Adipocyte (in vitro differentiated cells): Measurements from ENCODE around the gene SLC25A19.
A peak's percentile ranks its signal among the peaks of the same experiment; 100 is the strongest.
"Not testable (repeated sequence)": the region's sequence is repeated elsewhere in the genome, so short reads cannot be mapped to it uniquely, and the experiment has no call there.

Experiments used
- DNase-seq: peaks from one replicate; pipeline ENCODE4 v3.0.0-alpha.2; 2015; ENCODE audit warnings: low read depth
- H3K27me3 ChIP-seq: replicated peaks from 2 replicates; pipeline ENCODE4 v1.7.0; 2013; ENCODE audit warnings: mild to moderate bottlenecking, low read length, moderate library complexity; ENCODE audit not compliant: control insufficient read depth, insufficient read depth
- H3K36me3 ChIP-seq: 2 replicates; pipeline ENCODE4 v1.7.0; 2013; ENCODE audit warnings: low read length, mild to moderate bottlenecking, moderate library complexity; ENCODE audit not compliant: control insufficient read depth, insufficient read depth, severe bottlenecking
- H3K4me1 ChIP-seq: 2 replicates; pipeline ENCODE4 v1.7.0; 2013; ENCODE audit warnings: mild to moderate bottlenecking, low read length, moderate library complexity; ENCODE audit not compliant: control insufficient read depth, insufficient read depth
- H3K4me3 ChIP-seq: 2 replicates; pipeline ENCODE4 v1.7.0; 2013; ENCODE audit warnings: mild to moderate bottlenecking, low read length, moderate library complexity
- H3K9ac ChIP-seq: 2 replicates; pipeline ENCODE4 v1.7.0; 2013; ENCODE audit warnings: mild to moderate bottlenecking, low read length, moderate library complexity
- H3K9me3 ChIP-seq: 2 replicates; pipeline ENCODE4 v1.7.0; 2013; ENCODE audit warnings: mild to moderate bottlenecking, low read length, moderate library complexity; ENCODE audit not compliant: control insufficient read depth

The SLC25A19 gene

DNA sequence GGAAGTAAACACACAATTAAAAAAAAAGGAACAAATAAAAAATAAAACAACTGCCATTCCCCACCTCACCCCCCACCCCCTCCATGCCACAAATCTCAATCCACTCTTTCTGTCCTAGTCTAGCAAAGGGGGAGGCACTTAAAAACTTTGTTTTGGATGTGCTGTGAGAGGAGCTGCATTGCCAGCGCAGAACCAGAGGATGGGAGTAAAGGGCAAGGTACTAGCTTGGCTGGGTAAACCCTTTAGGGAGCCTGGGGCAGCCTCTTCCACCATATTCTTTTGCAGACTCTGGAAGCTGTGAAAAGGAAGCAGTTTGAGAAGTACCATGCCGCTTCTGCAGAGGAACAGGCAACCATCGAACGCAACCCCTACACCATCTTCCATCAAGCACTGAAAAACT is 26.2 kb downstream of the SLC25A19 start:
- no peaks in the 10 kb centered on the region for H3K9me3 ChIP-seq
- H3K36me3 ChIP-seq, result peaks cover 31% of the 10 kb centered on the region
- H3K4me1 ChIP-seq, result peaks cover 34% of the 10 kb centered on the region
- H3K27me3 ChIP-seq, result no peaks in the 10 kb centered on the region
- DNase-seq, result no peak
- H3K4me3 ChIP-seq, result no peak overlapping the region
- peak overlapping the region; percentile 99 for H3K9ac ChIP-seq

GRCh38 chr17:75262112-75262606 is 27.1 kb downstream of the SLC25A19 start:
- no peaks in the 10 kb centered on the region for H3K9me3 ChIP-seq
- H3K4me3 ChIP-seq, result peak overlapping the region; percentile 98
- H3K9ac ChIP-seq, result peak overlapping the region; percentile 99
- H3K27me3 ChIP-seq, result no peaks in the 10 kb centered on the region
- peaks cover 31% of the 10 kb centered on the region for H3K4me1 ChIP-seq
- peaks cover 31% of the 10 kb centered on the region for H3K36me3 ChIP-seq
- DNase-seq, result no peak

- Histone ChIP-seq H3K4me1 (peaks cover 29% of the 10 kb centered on the region), H3K36me3 (peaks cover 26% of the 10 kb centered on the region), H3K4me3 (peak within 1 kb of the TSS; percentile 98), H3K27me3 (no peaks in the 10 kb centered on the region), H3K9ac (peak within 1 kb of the TSS; percentile 99), H3K9me3 (no peaks in the 10 kb centered on the region)
- peak; percentile 99 for DNase-seq
Measured at GRCh38 chr17:75261336-75262111, 27.7 kb downstream of the SLC25A19 start, which contains the start of the genes GGA3 and MRPS7. Gene GGA3 (minus strand): TSS chr17:75261606. CDS start chr17:75261587, 19 bp downstream. Gene MRPS7 (plus strand): TSS chr17:75261879. CDS start chr17:75261901, 22 bp downstream.

DNA sequence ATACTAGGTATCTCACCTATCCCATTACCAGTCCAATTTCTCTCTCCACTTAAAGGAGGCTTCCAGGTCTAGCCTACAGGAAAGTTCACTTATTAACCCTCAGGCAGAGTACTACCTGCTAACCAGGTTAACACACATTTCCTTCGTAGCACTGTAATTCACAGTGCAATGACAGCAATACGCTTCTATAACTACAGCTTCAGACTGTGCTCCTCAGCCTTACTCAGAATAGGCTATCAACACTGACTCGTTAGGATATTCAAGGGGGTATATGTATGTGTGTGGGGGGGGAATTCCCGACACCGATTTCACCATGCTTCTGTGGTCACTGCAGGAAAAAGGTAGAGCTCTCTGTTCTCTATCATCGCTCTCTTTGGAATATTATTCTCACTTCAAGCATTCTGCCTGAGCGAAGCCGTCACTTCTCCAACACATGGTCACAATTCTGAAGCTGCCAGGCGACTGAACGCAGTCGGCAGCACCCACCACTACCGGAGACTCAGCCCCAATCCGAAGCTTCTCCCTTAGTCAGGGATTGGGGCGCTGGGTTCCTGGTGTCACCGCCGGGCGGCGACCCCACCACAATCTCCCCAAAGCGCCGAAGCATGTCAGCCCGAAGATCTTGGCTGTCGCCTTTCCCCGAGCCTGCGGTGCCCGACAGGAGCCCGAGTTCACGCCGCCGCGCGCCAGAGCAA is 28.4 kb downstream of the SLC25A19 start:
- Histone ChIP-seq H3K4me1 (peaks cover 29% of the 10 kb centered on the region), H3K9ac (peak overlapping the region; percentile 99), H3K4me3 (peak overlapping the region; percentile 98), H3K36me3 (peaks cover 18% of the 10 kb centered on the region), H3K27me3 (no peaks in the 10 kb centered on the region), H3K9me3 (no peaks in the 10 kb centered on the region)
- no peak for DNase-seq

GRCh38 chr17:75257228-75257627 is 32.0 kb downstream of the SLC25A19 start:
- H3K9me3 ChIP-seq, H3K9ac ChIP-seq, H3K36me3 ChIP-seq, DNase-seq, H3K4me3 ChIP-seq, H3K27me3 ChIP-seq: not testable (repeated sequence)
- H3K4me1 ChIP-seq, result peaks cover 23% of the 10 kb centered on the region

DNA sequence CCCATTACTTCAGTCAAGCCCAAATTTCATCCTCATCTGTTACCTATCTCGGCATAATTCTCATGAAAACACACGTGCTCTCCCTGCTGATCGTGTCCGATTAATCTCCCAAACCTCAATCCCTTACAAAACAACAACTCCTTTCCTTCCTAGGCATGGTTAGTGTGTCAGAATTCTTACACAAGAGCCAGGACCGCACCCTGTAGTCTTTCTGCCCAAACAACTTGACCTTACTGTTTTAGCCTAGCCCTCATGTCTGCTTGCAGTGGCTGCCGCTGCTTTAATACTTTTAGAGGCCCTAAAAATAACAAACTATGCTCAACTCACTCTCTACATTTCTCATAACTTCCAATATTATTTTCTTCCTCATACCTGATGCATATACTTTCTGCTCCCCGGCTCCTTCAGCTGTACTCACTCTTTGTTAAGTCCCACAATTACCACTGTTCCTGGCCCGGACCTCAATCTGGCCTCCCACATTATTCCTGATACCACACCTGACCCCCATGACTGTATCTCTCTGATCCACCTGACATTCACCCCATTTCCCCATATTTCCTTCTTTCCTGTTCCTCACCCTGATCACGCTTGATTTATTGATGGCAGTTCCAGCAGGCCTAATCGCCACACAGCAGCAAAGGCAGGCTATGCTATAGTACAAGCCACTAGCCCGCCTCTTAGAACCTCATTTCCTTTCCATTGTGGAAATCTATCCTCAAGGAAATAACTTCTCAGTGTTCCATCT is 33.1 kb downstream of the SLC25A19 start:
- not testable (repeated sequence) for H3K9ac ChIP-seq, H3K9me3 ChIP-seq, H3K4me3 ChIP-seq, DNase-seq, H3K36me3 ChIP-seq, H3K27me3 ChIP-seq
- H3K4me1 ChIP-seq, result peaks cover 22% of the 10 kb centered on the region

GRCh38 chr17:75252039-75252816 is 37.0 kb downstream of the SLC25A19 start:
- H3K4me1 ChIP-seq, result peaks cover 24% of the 10 kb centered on the region
- H3K9me3 ChIP-seq, result no peaks in the 10 kb centered on the region
- no peaks in the 10 kb centered on the region for H3K36me3 ChIP-seq
- no peak overlapping the region for H3K9ac ChIP-seq
- no peaks in the 10 kb centered on the region for H3K27me3 ChIP-seq
- DNase-seq, result no peak
- no peak overlapping the region for H3K4me3 ChIP-seq

DNA sequence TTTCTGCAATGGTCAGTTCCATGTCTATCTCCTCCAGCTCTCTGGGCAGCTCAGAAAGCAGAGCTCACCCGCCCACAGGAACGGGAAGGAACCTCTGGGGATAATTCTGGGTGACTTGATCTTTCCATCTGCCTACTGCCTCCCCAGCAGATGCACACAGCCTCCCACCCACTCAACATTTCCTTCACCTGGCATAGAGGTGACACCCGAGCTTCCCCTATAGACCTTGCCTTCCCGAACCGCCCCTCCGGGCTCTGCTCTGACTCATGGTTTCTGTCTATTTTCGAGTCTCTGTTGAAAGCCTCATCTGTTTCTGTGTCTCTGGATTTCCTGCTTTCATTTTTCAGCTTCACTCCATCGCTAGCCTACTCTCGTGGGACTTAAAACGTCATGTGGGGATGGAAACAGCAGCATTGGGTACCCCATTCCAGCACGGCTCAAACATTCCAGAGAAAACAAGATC is 39.2 kb downstream of the SLC25A19 start:
- Histone ChIP-seq H3K4me3 (peak overlapping the region; percentile 75), H3K4me1 (peaks cover 30% of the 10 kb centered on the region), H3K9ac (peak overlapping the region; percentile 55), H3K36me3 (peaks cover 17% of the 10 kb centered on the region), H3K27me3 (no peaks in the 10 kb centered on the region), H3K9me3 (no peaks in the 10 kb centered on the region)
- peak; percentile 76 for DNase-seq

DNA sequence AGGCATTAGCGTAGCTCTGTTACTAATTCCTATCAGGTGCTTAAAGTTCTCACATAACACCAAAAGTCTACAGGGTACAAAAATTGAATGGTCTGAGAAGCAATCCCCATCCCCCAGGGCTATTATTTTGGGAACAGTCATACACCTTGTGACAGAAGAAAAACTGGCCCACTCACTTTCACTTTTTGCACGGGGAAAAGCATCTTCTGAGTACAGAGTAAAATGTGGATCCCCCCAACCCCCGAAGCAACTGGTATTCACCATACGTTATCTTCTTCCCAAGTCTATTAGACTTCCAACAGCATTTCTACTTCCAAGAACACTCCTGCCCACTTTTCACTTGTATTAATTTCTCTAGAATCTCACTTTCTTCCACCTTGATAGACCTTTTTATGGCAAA is 39.7 kb downstream of the SLC25A19 start:
- DNase-seq, result no peak
- H3K36me3 ChIP-seq, result peaks cover 22% of the 10 kb centered on the region
- peak overlapping the region; percentile 55 for H3K9ac ChIP-seq
- H3K4me1 ChIP-seq, result peaks cover 30% of the 10 kb centered on the region
- H3K9me3 ChIP-seq, result no peaks in the 10 kb centered on the region
- H3K27me3 ChIP-seq, result no peaks in the 10 kb centered on the region
- peak overlapping the region; percentile 75 for H3K4me3 ChIP-seq

- H3K36me3 ChIP-seq, result peaks cover 51% of the 10 kb centered on the region
- no peaks in the 10 kb centered on the region for H3K27me3 ChIP-seq
- H3K4me3 ChIP-seq, result no peak overlapping the region
- H3K4me1 ChIP-seq, result peaks cover 40% of the 10 kb centered on the region
- H3K9ac ChIP-seq, result no peak overlapping the region
- H3K9me3 ChIP-seq, result no peaks in the 10 kb centered on the region
- no peak for DNase-seq
Measured at GRCh38 chr17:75246404-75246803, 42.8 kb downstream of the SLC25A19 start.
